Naive thymus-derived CD4-positive, alpha-beta T cell (primary cell): Measurements from ENCODE around the gene COPS7B. TPM values are rescaled to one million over a fixed set of nuclear protein-coding genes. Genes with fewer than 3 reads are reported as not detected.
"Not testable (repeated sequence)": the region's sequence is repeated elsewhere in the genome, so short reads cannot be mapped to it uniquely, and the experiment has no call there.

Experiments
- ATAC-seq: fragments of 150-1000 bp; cut with Tn5 transposase; 2 replicates; pipeline ENCODE4 v1.10.0; 2021; ENCODE audit warnings: mild to moderate bottlenecking, moderate library complexity
- CTCF ChIA-PET: fragments of 350-600 bp; sonication (Branson Sonifier 250); formaldehyde crosslinking; loops from one replicate; lab custom pipeline; 2021; ENCODE audit warnings: antibody characterized with exemption; lab: Charles Lee
- POLR2A ChIA-PET: fragments of 350-600 bp; sonication (Branson Sonifier 250); formaldehyde crosslinking; loops from one replicate; lab custom pipeline; 2021; ENCODE audit warnings: antibody characterized with exemption, inconsistent platforms; lab: Charles Lee
- DNase-seq, 9 donors: peaks; one replicate each; pipeline versions ENCODE4 v3.0.0 to v3.0.0-alpha.2; 2020 to 2022; ENCODE audit warnings: mixed read lengths in 1 of 9
- H3K27ac ChIP-seq: one replicate; pipeline ENCODE4 v1.7.0; 2013; ENCODE audit warnings: mild to moderate bottlenecking, low read depth, low read length, moderate library complexity
- H3K27me3 ChIP-seq, 2 donors: one replicate each; pipeline ENCODE4 v1.7.0; 2013; ENCODE audit warnings: low read length in 2 of 2, mild to moderate bottlenecking in 2 of 2, moderate library complexity in 2 of 2; ENCODE audit not compliant: control insufficient read depth in 2 of 2, insufficient read depth in 2 of 2
- H3K36me3 ChIP-seq, 3 experiments: 1 replicate in 2 of 3; 2 replicates in 1 of 3; pipeline ENCODE4 v1.7.0; 2013; ENCODE audit warnings: low read length in 3 of 3, mild to moderate bottlenecking in 3 of 3, moderate library complexity in 1 of 3; ENCODE audit not compliant: insufficient read depth in 3 of 3, control insufficient read depth in 2 of 3
- H3K4me1 ChIP-seq, 2 donors: one replicate each; pipeline ENCODE4 v1.7.0; 2013; ENCODE audit warnings: low read length in 2 of 2, mild to moderate bottlenecking in 2 of 2, moderate library complexity in 1 of 2; ENCODE audit not compliant: control insufficient read depth in 2 of 2, insufficient read depth in 2 of 2
- H3K4me3 ChIP-seq: 2 replicates; pipeline ENCODE4 v1.7.0; 2013; ENCODE audit warnings: mild to moderate bottlenecking, low read length
- H3K9me3 ChIP-seq, 3 experiments: 1 replicate in 2 of 3; 2 replicates in 1 of 3; pipeline ENCODE4 v1.7.0; 2013; ENCODE audit warnings: low read length in 3 of 3; ENCODE audit not compliant: control insufficient read depth in 2 of 3
- H3K27ac Mint-ChIP-seq, 9 donors: one replicate each; pipeline ENCODE4 v1.8.0; 2020 to 2022; ENCODE audit warnings: mixed read lengths in 9 of 9, mild to moderate bottlenecking in 8 of 9, moderate library complexity in 5 of 9, inconsistent platforms in 2 of 9
- H3K27me3 Mint-ChIP-seq, 5 donors: one replicate each; pipeline ENCODE4 v1.8.0; 2021 to 2022; ENCODE audit warnings: mixed read lengths in 5 of 5, mild to moderate bottlenecking in 1 of 5
- H3K36me3 Mint-ChIP-seq, 5 donors: one replicate each; pipeline ENCODE4 v1.8.0; 2020 to 2022; ENCODE audit warnings: mixed read lengths in 5 of 5, mild to moderate bottlenecking in 3 of 5, inconsistent platforms in 1 of 5
- H3K4me1 Mint-ChIP-seq, 7 donors: one replicate each; pipeline ENCODE4 v1.8.0; 2020 to 2022; ENCODE audit warnings: mixed read lengths in 7 of 7, mild to moderate bottlenecking in 3 of 7, inconsistent platforms in 1 of 7
- H3K4me3 Mint-ChIP-seq, 10 donors: one replicate each; pipeline ENCODE4 v1.8.0; 2020 to 2022; ENCODE audit warnings: mild to moderate bottlenecking in 10 of 10, mixed read lengths in 10 of 10, moderate library complexity in 6 of 10, inconsistent platforms in 2 of 10
- H3K9me3 Mint-ChIP-seq, 11 donors: one replicate each; pipeline ENCODE4 v1.8.0; 2020 to 2022; ENCODE audit warnings: mixed read lengths in 11 of 11, mild to moderate bottlenecking in 4 of 11, inconsistent platforms in 1 of 11, moderate library complexity in 1 of 11
- intact Hi-C, 2 donors: fragments of 100-400 bp; cut with micrococcal nuclease; formaldehyde crosslinking; loops; one replicate each; pipeline ENCODE4 v1.15.1; 2023
- polyA plus RNA-seq, 2 donors: library from polyadenylated mRNA; unstranded; fragments of 300-500 nt; fragmentation: Illumina TruSeq; gene quantifications; one replicate each; pipeline ENCODE4 v1.2.3, GENCODE V29; 2021
- total RNA-seq, 6 experiments: library from RNA in 5 of 6; stranded (reverse) in 5 of 6; gene quantifications; 1 replicate in 5 of 6; 2 replicates in 1 of 6; pipeline ENCODE4 v1.2.3 and lab custom pipeline; 2021 to 2026

Gene COPS7B
- 10 to 100 TPM; 33.4 to 60.6 (median 50.6) TPM for total RNA-seq
- 10 to 100 TPM; 38.8 to 42.9 TPM for polyA plus RNA-seq
- 27.7 reads per million, percentile 58 among the genes with 10 or more reads in this experiment for total RNA-seq (lab: John Stamatoyannopoulos, UW)

DNA sequence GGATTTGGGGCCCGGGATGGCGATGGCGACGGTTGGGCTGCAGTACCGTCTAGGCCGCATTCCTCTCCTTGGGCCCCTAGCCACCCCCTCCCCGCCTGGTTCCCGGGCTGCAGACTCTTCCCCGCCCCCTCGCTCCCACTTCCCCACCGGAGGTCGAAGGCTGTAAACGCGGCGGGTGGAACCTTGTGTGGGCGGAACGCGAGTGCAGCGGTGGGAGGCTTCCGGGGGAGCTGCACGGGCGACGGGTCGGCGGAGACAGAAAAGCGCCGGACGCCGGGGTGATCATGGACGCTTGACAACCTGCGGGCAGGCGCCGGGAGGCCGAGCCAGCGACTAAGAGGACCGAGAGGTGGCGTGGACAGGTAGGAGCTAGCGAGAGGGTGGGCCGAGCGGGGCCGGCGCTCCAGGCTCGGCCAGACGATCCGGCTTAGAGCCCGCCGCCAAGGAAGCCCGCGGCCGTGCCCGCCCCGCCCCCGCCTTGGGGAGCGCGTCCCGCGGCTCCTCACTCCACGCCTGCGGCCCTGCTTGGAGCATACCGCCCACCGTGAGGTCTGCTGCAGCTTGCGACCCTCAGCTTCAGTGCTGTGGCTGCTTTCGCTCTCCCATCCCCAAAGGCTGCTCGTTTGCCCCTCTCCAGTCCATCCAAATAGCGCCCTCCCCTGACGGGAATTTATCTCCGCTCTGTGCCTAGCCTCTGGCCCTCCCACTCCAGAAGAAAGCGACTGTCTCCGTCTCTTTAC is at the start of gene COPS7B:
TSS of gene COPS7B (plus strand) at position 269 of the 740 bp plus-strand sequence. CDS start 2,126 bp downstream, outside the sequence.
- Histone ChIP-seq H3K27ac (peak within 1 kb of the TSS; percentile 82), H3K27me3 (no peaks in the 10 kb centered on the region), H3K36me3 (peaks cover under 1 to 27% (median 4%) of the 10 kb centered on the region in 3 experiments), H3K9me3 (no peaks in the 10 kb centered on the region), H3K4me3 (peak within 1 kb of the TSS; percentile 88), H3K4me1 (peaks cover 24 to 31% of the 10 kb centered on the region in 2 donors)
- Mint-ChIP-seq H3K4me3 (peak within 1 kb of the TSS; percentile 85 to 95 (median 92)), H3K27ac (peak within 1 kb of the TSS; percentile 48 to 95 (median 83)), H3K4me1 (peaks cover 50 to 93% (median 85%) of the 10 kb centered on the region in 7 donors), H3K36me3 (peaks cover 4 to 22% (median 5%) of the 10 kb centered on the region in 5 donors), H3K9me3 (no peaks in the 10 kb centered on the region), H3K27me3 (no peaks in the 10 kb centered on the region)
- ChIA-PET POLR2A (interaction anchor here (0.6 to 0.8 kb wide), 3 partner anchors 10 to 322 kb away, joined by 3 read pairs; partner anchors contain the start of gene NCL), CTCF (no interaction called here)
- DNase-seq (peak; percentile 62 to 87 (median 76)), ATAC-seq (peak; percentile 77)
- intact Hi-C loops, result loop anchor here (1.0 to 10.0 kb wide), 4 partner anchors 79 to 764 kb away; partner anchors contain the start of genes EIF4E2 (in 1 of the 2) and TIGD1 (in 1 of the 2)

DNA sequence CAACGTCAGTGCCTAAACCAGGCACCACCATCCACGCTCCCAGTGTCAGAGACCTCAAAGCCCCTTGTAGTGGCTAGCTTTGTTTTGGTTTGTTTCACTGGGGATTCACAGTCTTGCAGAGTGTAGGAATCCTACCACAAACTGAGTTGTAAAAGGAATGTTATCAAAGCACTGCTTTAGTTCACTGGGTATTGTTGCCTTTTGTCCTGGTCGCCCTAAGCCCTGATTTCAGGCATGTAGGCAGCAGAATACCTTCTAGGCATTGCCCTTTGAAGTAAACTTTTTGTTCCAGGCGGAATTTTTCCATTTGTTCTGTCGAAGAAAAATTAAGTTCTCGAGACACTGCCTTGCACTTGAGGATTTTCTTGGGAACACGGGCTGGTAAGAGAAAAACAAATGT is 48.5 kb upstream of the COPS7B start:
- Histone ChIP-seq H3K4me1 (no peaks in the 10 kb centered on the region), H3K27me3 (no peaks in the 10 kb centered on the region), H3K4me3 (no peak overlapping the region), H3K36me3 (peaks cover 0 to 26% (median 4%) of the 10 kb centered on the region in 3 experiments), H3K27ac (no peak overlapping the region), H3K9me3 (no peaks in the 10 kb centered on the region)
- ATAC-seq, result no peak
- ChIA-PET CTCF (no interaction called here), POLR2A (no interaction called here)
- Mint-ChIP-seq H3K27me3 (no peaks in the 10 kb centered on the region), H3K27ac (no peak overlapping the region), H3K4me3 (no peak overlapping the region), H3K36me3 (peaks cover 0 to 39% (median 12%) of the 10 kb centered on the region in 5 donors), H3K9me3 (peaks cover 0 to 1% (median 0%) of the 10 kb centered on the region in 11 donors), H3K4me1 (no peaks in the 10 kb centered on the region)
- intact Hi-C loops, result no loop called here
- DNase-seq, result no peak

DNA sequence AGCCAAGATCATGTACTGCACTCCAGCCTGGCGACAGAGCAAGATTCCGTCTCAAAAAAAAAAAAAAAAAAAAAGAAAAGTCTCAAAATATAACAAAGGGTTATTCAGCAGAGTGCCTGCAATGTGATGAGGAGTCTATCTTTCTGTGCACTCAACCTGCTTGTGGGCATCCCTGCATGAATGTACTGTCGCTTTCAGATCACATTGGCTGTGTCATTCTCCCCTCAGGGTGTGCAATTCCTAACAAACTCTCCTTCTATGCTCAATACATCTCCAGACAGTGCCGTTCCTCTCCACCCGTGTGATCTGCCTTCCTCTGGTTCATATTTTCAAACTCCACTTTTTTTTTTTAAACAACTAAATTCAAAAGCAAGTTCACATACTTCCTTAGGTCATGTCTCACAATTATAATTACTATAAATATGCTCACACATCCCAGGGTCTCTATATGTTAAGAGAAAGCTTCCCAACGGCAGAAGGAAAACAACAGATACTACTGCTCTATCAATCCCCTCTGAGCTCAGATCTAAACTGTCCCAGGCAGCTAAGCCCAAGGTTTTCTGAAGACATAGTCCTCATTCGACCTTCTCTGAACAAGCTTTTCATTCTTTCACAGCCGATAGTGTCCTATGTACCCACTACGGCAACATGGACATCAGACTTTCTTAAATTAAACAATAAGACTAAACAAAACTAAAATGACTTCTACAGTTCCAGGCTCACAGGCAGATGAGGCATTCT is 42.7 kb upstream of the COPS7B start:
- CTCF ChIA-PET, result no interaction called here
- Histone ChIP-seq H3K27me3 (no peaks in the 10 kb centered on the region), H3K4me3 (no peak overlapping the region), H3K9me3 (no peaks in the 10 kb centered on the region), H3K36me3 (peaks cover 0 to 4% (median 0%) of the 10 kb centered on the region in 3 experiments), H3K4me1 (no peaks in the 10 kb centered on the region), H3K27ac (no peak overlapping the region)
- Mint-ChIP-seq H3K36me3 (peaks cover 0 to 13% (median 6%) of the 10 kb centered on the region in 5 donors), H3K27me3 (no peaks in the 10 kb centered on the region), H3K4me3 (no peak overlapping the region), H3K27ac (no peak overlapping the region), H3K4me1 (peaks cover 0 to 2% (median 0%) of the 10 kb centered on the region in 7 donors), H3K9me3 (no peaks in the 10 kb centered on the region)
- intact Hi-C loops, result no loop called here
- POLR2A ChIA-PET, result no interaction called here
- ATAC-seq (no peak), DNase-seq (no peak)

DNA sequence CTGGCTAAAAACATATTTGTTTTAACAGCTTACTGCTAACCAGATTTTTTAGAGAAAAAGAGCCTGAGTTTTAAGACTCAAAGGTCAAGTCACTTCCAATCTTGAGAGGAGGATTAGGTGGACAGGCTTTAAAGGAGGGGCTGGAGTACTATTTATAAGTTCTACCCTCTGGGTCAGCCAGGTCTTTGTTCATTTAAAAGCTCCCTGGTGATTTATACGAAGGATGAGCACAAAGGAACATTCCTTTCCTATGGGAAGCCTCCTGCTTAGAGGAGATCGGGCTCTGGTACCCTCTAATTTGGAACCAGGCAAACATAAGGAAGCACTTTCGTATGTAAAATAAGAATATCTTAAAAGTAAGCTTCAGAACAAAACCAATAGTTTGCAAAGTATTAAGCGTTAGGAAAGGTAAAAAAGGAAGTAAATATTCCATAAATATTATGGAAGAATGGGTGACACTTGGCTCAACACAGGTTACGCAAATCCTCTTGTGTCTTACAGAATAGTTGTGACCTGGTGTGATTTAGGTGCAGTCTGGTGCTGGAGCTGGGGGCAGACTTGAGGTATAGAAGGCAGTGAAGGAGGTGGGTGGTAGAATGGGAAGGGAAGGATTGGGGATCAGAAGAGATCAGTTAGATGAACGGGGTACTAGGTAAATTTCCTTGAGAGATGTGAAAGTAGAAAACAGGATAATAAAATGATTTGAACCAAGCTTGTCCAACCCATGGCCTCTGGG is 40.8 kb upstream of the COPS7B start:
- intact Hi-C loops, result no loop called here
- Mint-ChIP-seq H3K27ac (peak overlapping the region in 1 of 9 donors; percentile 7), H3K4me1 (peaks cover 0 to 5% (median 0%) of the 10 kb centered on the region in 7 donors), H3K27me3 (no peaks in the 10 kb centered on the region), H3K9me3 (no peaks in the 10 kb centered on the region), H3K4me3 (no peak overlapping the region), H3K36me3 (peaks cover 0 to 4% (median 0%) of the 10 kb centered on the region in 5 donors)
- Histone ChIP-seq H3K27ac (no peak overlapping the region), H3K4me3 (no peak overlapping the region), H3K9me3 (no peaks in the 10 kb centered on the region), H3K27me3 (no peaks in the 10 kb centered on the region), H3K4me1 (no peaks in the 10 kb centered on the region), H3K36me3 (no peaks in the 10 kb centered on the region)
- ChIA-PET POLR2A (interaction anchor here (1.5 kb wide), 1 partner anchor 16 kb away, joined by 4 read pairs; no protein-coding TSS in a partner anchor), CTCF (interaction anchor here (1.2 kb wide), 1 partner anchor 31 kb away, joined by 4 read pairs; no protein-coding TSS in a partner anchor)
- ATAC-seq (no peak), DNase-seq (no peak)

DNA sequence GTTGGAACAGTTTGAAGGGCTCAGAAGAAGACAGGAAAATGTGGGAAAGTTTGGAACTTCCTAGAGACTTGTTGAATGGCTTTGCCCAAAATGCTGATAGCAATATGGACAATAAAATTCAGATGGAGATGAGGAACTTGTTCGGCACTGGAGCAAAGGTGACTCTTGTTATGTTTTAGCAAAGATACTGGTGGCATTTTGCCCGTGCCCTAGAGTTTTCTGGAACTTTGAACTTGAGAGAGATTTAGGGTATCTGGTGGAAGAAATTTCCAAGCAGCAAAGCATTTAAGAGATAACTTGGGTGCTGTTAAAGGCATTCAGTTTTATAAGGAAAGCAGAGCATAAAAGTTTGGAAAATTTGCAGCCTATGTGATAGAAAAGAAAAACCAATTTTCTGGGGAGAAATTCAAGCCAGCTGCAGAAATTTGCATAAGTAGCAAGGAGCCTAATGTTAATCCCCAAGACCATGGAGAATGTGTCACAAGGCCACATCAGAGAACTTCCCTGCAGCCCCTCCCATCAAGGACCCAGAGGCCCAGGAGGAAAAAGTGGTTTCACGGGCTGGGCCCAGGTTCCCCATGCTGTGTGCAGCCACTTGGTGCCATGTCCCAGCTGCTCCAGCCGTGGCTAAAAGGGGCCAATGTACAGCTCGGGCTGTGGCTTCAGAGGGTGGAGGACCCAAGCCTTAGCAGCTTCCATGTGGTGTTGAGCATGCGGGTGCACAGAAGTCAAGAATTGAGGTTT is 37.9 kb upstream of the COPS7B start:
- POLR2A ChIA-PET, H3K4me3 Mint-ChIP-seq, H3K27me3 ChIP-seq, ATAC-seq, H3K4me1 Mint-ChIP-seq, DNase-seq, intact Hi-C loops, H3K27me3 Mint-ChIP-seq, H3K9me3 Mint-ChIP-seq, H3K4me3 ChIP-seq, H3K4me1 ChIP-seq, H3K27ac ChIP-seq, H3K36me3 Mint-ChIP-seq, H3K9me3 ChIP-seq, H3K36me3 ChIP-seq: not testable (repeated sequence)
- H3K27ac Mint-ChIP-seq, result peak overlapping the region in 1 of 9 donors; percentile 38
- CTCF ChIA-PET, result interaction anchor here (0.6 kb wide), 1 partner anchor 127 kb away, joined by 4 read pairs; no protein-coding TSS in a partner anchor
